ENCODE results near the gene PRDM16. TPM values are rescaled to one million over a fixed set of nuclear protein-coding genes. Genes with fewer than 3 reads are reported as not detected.

The PRDM16 gene
- polyA plus RNA-seq, 1 donor (not counting 4 experiments of a cell fraction or from before 2014, with no cell fraction given) = 0.05 TPM

DNA sequence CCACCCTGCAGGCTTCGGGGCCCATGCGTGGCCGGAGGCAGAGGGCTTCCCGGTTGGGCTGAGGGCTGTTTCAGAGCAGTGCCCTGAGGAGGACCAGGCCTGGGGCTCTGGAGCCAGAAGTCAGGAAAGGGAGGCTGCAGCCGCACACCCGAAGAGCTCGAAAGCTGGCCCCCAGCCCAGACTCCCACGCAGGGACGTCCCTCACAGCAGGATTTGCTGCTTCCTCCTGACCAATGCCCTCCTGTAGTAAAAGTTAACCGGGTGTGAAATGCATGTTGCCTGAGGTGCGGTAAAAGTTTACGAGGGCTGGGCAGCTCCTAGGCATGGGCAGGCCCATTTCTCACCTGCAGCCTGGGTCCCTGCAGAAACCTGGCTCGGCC, 283.9 kb downstream of the PRDM16 start:
- Histone ChIP-seq H3K27me3 (ENCODE audit: control insufficient read depth, extremely low read depth, insufficient read depth, low read length) (no peaks in the 10 kb centered on the region), H3K9me1 (ENCODE audit: control insufficient read depth, extremely low read depth, insufficient read depth, low read length) (no peaks in the 10 kb centered on the region)
- dilution Hi-C loops (cut with MboI; ENCODE audit: extremely low pct_ligation_motif_present, low sequenced_read_pairs) = no loop called here

DNA sequence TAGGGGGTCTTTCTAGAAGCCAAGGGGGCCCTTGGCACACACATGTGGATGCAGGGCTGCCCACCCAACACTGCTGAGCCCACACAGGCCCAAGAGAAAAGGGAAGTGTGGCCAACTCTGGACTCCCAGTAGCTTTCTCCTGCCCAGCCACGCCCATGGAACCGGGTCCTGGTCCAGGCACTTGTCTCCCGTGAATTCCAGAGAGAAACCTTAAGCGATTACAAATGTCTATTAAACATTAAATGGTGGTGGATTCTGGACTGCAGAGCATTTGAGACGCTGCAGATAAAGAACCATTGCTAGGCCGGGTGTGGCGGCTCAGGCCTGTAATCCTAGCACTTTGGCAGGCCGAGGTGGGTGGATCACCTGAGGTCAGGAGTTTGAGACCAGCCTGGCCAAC, 284.9 kb downstream of the PRDM16 start:
- Histone ChIP-seq H3K27ac (ENCODE audit: control insufficient read depth, insufficient read depth, low read length) (no peak overlapping the region), H3K27me3 (ENCODE audit: control insufficient read depth, extremely low read depth, insufficient read depth, low read length) (no peaks in the 10 kb centered on the region)

More for the DNA sequence above, 283.9 kb downstream of the PRDM16 start:
- Histone ChIP-seq H3K4me2 (ENCODE audit: control insufficient read depth, extremely low read depth, insufficient read depth, low read depth, low read length) (no peak overlapping the region), H3K79me2 (ENCODE audit: control insufficient read depth, insufficient read depth, low read length) (no peaks in the 10 kb centered on the region), H4K20me1 (ENCODE audit: control insufficient read depth, extremely low read depth, insufficient read depth, low read length) (no peaks in the 10 kb centered on the region), H3K9me3 (ENCODE audit: control insufficient read depth, low read depth, low read length) (no peaks in the 10 kb centered on the region), H2AFZ (ENCODE audit: control insufficient read depth, low read length) (no peak overlapping the region), H3K4me3 (ENCODE audit: control insufficient read depth in 2 of 3, extremely low read depth in 1 of 3, insufficient read depth in 2 of 3, low read depth in 1 of 3, low read length in 3 of 3) (no peak overlapping the region), H3K36me3 (ENCODE audit: control insufficient read depth in 2 of 2, extremely low read depth in 1 of 2, insufficient read depth in 2 of 2, low read length in 2 of 2) (no peaks in the 10 kb centered on the region), H3K9ac (ENCODE audit: control insufficient read depth, extremely low read depth, insufficient read depth, low read length) (no peak overlapping the region), H3K4me1 (ENCODE audit: control insufficient read depth, extremely low read depth, insufficient read depth, low read length) (no peaks in the 10 kb centered on the region), H3K27ac (ENCODE audit: control insufficient read depth, insufficient read depth, low read length) (no peak overlapping the region)
- TF ChIP-seq EZH2 (IDR thresholded peaks at IDR 0.05; ENCODE audit: low read length) = no peak
- TF ChIP-seq, protein P1, sequence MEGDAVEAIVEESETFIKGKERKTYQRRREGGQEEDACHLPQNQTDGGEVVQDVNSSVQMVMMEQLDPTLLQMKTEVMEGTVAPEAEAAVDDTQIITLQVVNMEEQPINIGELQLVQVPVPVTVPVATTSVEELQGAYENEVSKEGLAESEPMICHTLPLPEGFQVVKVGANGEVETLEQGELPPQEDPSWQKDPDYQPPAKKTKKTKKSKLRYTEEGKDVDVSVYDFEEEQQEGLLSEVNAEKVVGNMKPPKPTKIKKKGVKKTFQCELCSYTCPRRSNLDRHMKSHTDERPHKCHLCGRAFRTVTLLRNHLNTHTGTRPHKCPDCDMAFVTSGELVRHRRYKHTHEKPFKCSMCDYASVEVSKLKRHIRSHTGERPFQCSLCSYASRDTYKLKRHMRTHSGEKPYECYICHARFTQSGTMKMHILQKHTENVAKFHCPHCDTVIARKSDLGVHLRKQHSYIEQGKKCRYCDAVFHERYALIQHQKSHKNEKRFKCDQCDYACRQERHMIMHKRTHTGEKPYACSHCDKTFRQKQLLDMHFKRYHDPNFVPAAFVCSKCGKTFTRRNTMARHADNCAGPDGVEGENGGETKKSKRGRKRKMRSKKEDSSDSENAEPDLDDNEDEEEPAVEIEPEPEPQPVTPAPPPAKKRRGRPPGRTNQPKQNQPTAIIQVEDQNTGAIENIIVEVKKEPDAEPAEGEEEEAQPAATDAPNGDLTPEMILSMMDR (optimal IDR thresholded peaks at IDR 0.05 in 1 of 3, IDR thresholded peaks at IDR 0.05 in 1 of 3, conservative IDR thresholded peaks at IDR 0.05 in 1 of 3; ENCODE audit: extremely low read depth in 1 of 3, insufficient read depth in 2 of 3, low read length in 3 of 3) = no peak
- DNase-seq (ENCODE audit: low read depth, low spot score) (no peak), FAIRE-seq (no peak)

More for the DNA sequence above, 284.9 kb downstream of the PRDM16 start:
- no peak overlapping the region for H3K9ac ChIP-seq (ENCODE audit: control insufficient read depth, extremely low read depth, insufficient read depth, low read length)
- no peaks in the 10 kb centered on the region for H3K9me3 ChIP-seq (ENCODE audit: control insufficient read depth, low read depth, low read length)
- H3K9me1 ChIP-seq (ENCODE audit: control insufficient read depth, extremely low read depth, insufficient read depth, low read length) = no peaks in the 10 kb centered on the region
- no peak for TF ChIP-seq EZH2 (IDR thresholded peaks at IDR 0.05; ENCODE audit: low read length)
- TF ChIP-seq, protein P1 (optimal IDR thresholded peaks at IDR 0.05 in 1 of 3, IDR thresholded peaks at IDR 0.05 in 1 of 3, conservative IDR thresholded peaks at IDR 0.05 in 1 of 3; ENCODE audit: extremely low read depth in 1 of 3, insufficient read depth in 2 of 3, low read length in 3 of 3) = no peak
- no peak overlapping the region for H3K4me2 ChIP-seq (ENCODE audit: control insufficient read depth, extremely low read depth, insufficient read depth, low read depth, low read length)
- no peak overlapping the region for H2AFZ ChIP-seq (ENCODE audit: control insufficient read depth, low read length)
- DNase-seq (ENCODE audit: low read depth, low spot score) = no peak
- H3K79me2 ChIP-seq (ENCODE audit: control insufficient read depth, insufficient read depth, low read length) = no peaks in the 10 kb centered on the region
- no peaks in the 10 kb centered on the region for H3K4me1 ChIP-seq (ENCODE audit: control insufficient read depth, extremely low read depth, insufficient read depth, low read length)
- H3K4me3 ChIP-seq (ENCODE audit: control insufficient read depth in 2 of 3, extremely low read depth in 1 of 3, insufficient read depth in 2 of 3, low read depth in 1 of 3, low read length in 3 of 3) = no peak overlapping the region
- H3K36me3 ChIP-seq (ENCODE audit: control insufficient read depth in 2 of 2, extremely low read depth in 1 of 2, insufficient read depth in 2 of 2, low read length in 2 of 2) = no peaks in the 10 kb centered on the region
- FAIRE-seq = no peak
- dilution Hi-C loops (cut with MboI; ENCODE audit: extremely low pct_ligation_motif_present, low sequenced_read_pairs) = no loop called here
- H4K20me1 ChIP-seq (ENCODE audit: control insufficient read depth, extremely low read depth, insufficient read depth, low read length) = no peaks in the 10 kb centered on the region
